Measurements from ENCODE around the gene CPT1A.

Gene CPT1A

GRCh38 chr11:68796801-68797200 lies 44.9 kb downstream of the CPT1A start:
- no peak for DNase-seq (ENCODE audit: low read depth)

GRCh38 chr11:68792400-68792966 lies 49.2 kb downstream of the CPT1A start:
- no peak for DNase-seq (ENCODE audit: low read depth)

- DNase-seq (ENCODE audit: low read depth) = no peak
Measured at GRCh38 chr11:68784653-68785052, 57.1 kb downstream of the CPT1A start.

- DNase-seq (ENCODE audit: low read depth) = no peak
Measured at GRCh38 chr11:68783216-68783821, 58.4 kb downstream of the CPT1A start.

- DNase-seq (ENCODE audit: low read depth) = no peak
Measured at GRCh38 chr11:68782711-68783110, 59.0 kb downstream of the CPT1A start.

GRCh38 chr11:68780829-68781228 lies 60.9 kb downstream of the CPT1A start:
- no peak for DNase-seq (ENCODE audit: low read depth)

- no peak for DNase-seq (ENCODE audit: low read depth)
Measured at GRCh38 chr11:68778205-68778604, 63.5 kb downstream of the CPT1A start.

GRCh38 chr11:68776442-68777235 lies 65.1 kb downstream of the CPT1A start:
- DNase-seq (ENCODE audit: low read depth) = no peak

- DNase-seq (ENCODE audit: low read depth) = no peak
Measured at GRCh38 chr11:68775951-68776388, 65.7 kb downstream of the CPT1A start.

GRCh38 chr11:68774194-68774585 lies 67.5 kb downstream of the CPT1A start:
- no peak for DNase-seq (ENCODE audit: low read depth)

- no peak for DNase-seq (ENCODE audit: low read depth)
Measured at GRCh38 chr11:68773521-68774193, 68.1 kb downstream of the CPT1A start.

GRCh38 chr11:68772936-68773335 lies 68.8 kb downstream of the CPT1A start:
- DNase-seq (ENCODE audit: low read depth) = no peak

GRCh38 chr11:68770781-68771180 lies 70.9 kb downstream of the CPT1A start:
- DNase-seq (ENCODE audit: low read depth) = no peak

GRCh38 chr11:68767672-68768071 lies 74.0 kb downstream of the CPT1A start:
- DNase-seq (ENCODE audit: low read depth) = no peak

- DNase-seq (ENCODE audit: low read depth) = no peak
Measured at GRCh38 chr11:68766786-68767185, 74.9 kb downstream of the CPT1A start.

- DNase-seq (ENCODE audit: low read depth) = no peak
Measured at GRCh38 chr11:68764746-68765145, 77.0 kb downstream of the CPT1A start.

- no peak for DNase-seq (ENCODE audit: low read depth)
Measured at GRCh38 chr11:68763926-68764657, 77.6 kb downstream of the CPT1A start.

- no peak for DNase-seq (ENCODE audit: low read depth)
Measured at GRCh38 chr11:68763181-68763721, 78.5 kb downstream of the CPT1A start.

- DNase-seq (ENCODE audit: low read depth) = no peak
Measured at GRCh38 chr11:68762481-68762880, 79.2 kb downstream of the CPT1A start.

GRCh38 chr11:68761801-68762200 lies 79.9 kb downstream of the CPT1A start:
- no peak for DNase-seq (ENCODE audit: low read depth)

- no peak for DNase-seq (ENCODE audit: low read depth)
Measured at GRCh38 chr11:68759991-68760390, 81.7 kb downstream of the CPT1A start.

GRCh38 chr11:68757711-68758110 lies 84.0 kb downstream of the CPT1A start:
- no peak for DNase-seq (ENCODE audit: low read depth)
